Pulmonary artery endothelial cell (primary cell): ENCODE results near the gene BAG2. TPM values are rescaled to one million over a fixed set of nuclear protein-coding genes. Genes with fewer than 3 reads are reported as not detected.

Source experiments
- DNase-seq: peaks from one replicate; pipeline ENCODE4 v3.0.0-alpha.2; 2011; ENCODE audit warnings: low read depth, low spot score
- total RNA-seq: library from RNA; depleted of rRNA; stranded (reverse); fragments of >200 nt; gene quantifications from 2 replicates; pipeline ENCODE4 v1.2.3, GENCODE V29; 2014

BAG2 gene
- total RNA-seq, 1 donor from 2014 or later = 4.0 TPM

GRCh38 chr6:57173886-57174510 is 1.9 kb downstream of the BAG2 start:
- no peak for DNase-seq

GRCh38 chr6:57174511-57174907 is 2.4 kb downstream of the BAG2 start:
- DNase-seq = no peak

GRCh38 chr6:57177545-57178265 is 5.6 kb downstream of the BAG2 start:
- no peak for DNase-seq

GRCh38 chr6:57180596-57180995 is 8.5 kb downstream of the BAG2 start:
- DNase-seq = no peak

- no peak for DNase-seq
These were observed 9.9 kb downstream of the BAG2 start for GRCh38 chr6:57182017-57182432.

- DNase-seq = no peak
These were observed 11.2 kb downstream of the BAG2 start for GRCh38 chr6:57183336-57183735.

- no peak for DNase-seq
These were observed 18.0 kb downstream of the BAG2 start for GRCh38 chr6:57190140-57190539.

GRCh38 chr6:57193177-57193576 is 21.1 kb downstream of the BAG2 start:
- no peak for DNase-seq

- DNase-seq = no peak
These were observed 23.3 kb downstream of the BAG2 start for GRCh38 chr6:57195457-57195856.

GRCh38 chr6:57198926-57199636 is 27.0 kb downstream of the BAG2 start:
- DNase-seq = no peak

GRCh38 chr6:57201718-57202117 is 29.6 kb downstream of the BAG2 start:
- DNase-seq = no peak

- no peak for DNase-seq
These were observed 33.6 kb downstream of the BAG2 start for GRCh38 chr6:57205550-57206328.

GRCh38 chr6:57207141-57207540 is 35.0 kb downstream of the BAG2 start:
- no peak for DNase-seq

- DNase-seq = no peak
These were observed 35.7 kb downstream of the BAG2 start for GRCh38 chr6:57207872-57208271.

GRCh38 chr6:57209030-57209429 is 36.9 kb downstream of the BAG2 start:
- no peak for DNase-seq

- no peak for DNase-seq
These were observed 37.9 kb downstream of the BAG2 start for GRCh38 chr6:57210060-57210459.

GRCh38 chr6:57215260-57215659 is 43.1 kb downstream of the BAG2 start:
- no peak for DNase-seq

- DNase-seq = no peak
These were observed 44.3 kb downstream of the BAG2 start for GRCh38 chr6:57216235-57217101.

- DNase-seq = no peak
These were observed 45.1 kb downstream of the BAG2 start for GRCh38 chr6:57217270-57217669.

- DNase-seq = no peak
These were observed 48.1 kb downstream of the BAG2 start for GRCh38 chr6:57220083-57220703.
